HG03097 (cell line): ENCODE results near the gene SPEF2.
A peak's percentile ranks its signal among the peaks of the same experiment; 100 is the strongest.
"Not testable (repeated sequence)": the region's sequence is repeated elsewhere in the genome, so short reads cannot be mapped to it uniquely, and the experiment has no call there.

Source experiments
- ATAC-seq: cut with Tn5 transposase; IDR thresholded peaks from one replicate; pipeline ENCODE4 v1.9.1; 2021; ENCODE audit not compliant: unreplicated experiment, low FRiP score

SPEF2 gene

GRCh38 chr5:35852084-35852734 lies 234.5 kb downstream of the SPEF2 start:
- peak; percentile 56 for ATAC-seq

- ATAC-seq = no peak
Observed at GRCh38 chr5:35852773-35853172, 235.1 kb downstream of the SPEF2 start.

- no peak for ATAC-seq
Observed at GRCh38 chr5:35853631-35854030, 236.0 kb downstream of the SPEF2 start.

GRCh38 chr5:35854248-35854647 lies 236.6 kb downstream of the SPEF2 start:
- ATAC-seq = no peak

- no peak for ATAC-seq
Observed at GRCh38 chr5:35855187-35855586, 237.5 kb downstream of the SPEF2 start.

- not testable (repeated sequence) for ATAC-seq
Observed at GRCh38 chr5:35856186-35856764, 238.6 kb downstream of the SPEF2 start.

- no peak for ATAC-seq
Observed at GRCh38 chr5:35856765-35857351, 239.2 kb downstream of the SPEF2 start, which contains the start of gene IL7R. Gene IL7R (plus strand): TSS chr5:35856891. CDS start chr5:35856978, 87 bp downstream.

- ATAC-seq = no peak
Observed at GRCh38 chr5:35857606-35858205, 240.0 kb downstream of the SPEF2 start.

- ATAC-seq = no peak
Observed at GRCh38 chr5:35859101-35859661, 241.5 kb downstream of the SPEF2 start.

- no peak for ATAC-seq
Observed at GRCh38 chr5:35860686-35861085, 243.0 kb downstream of the SPEF2 start.

GRCh38 chr5:35861718-35862117 lies 244.1 kb downstream of the SPEF2 start:
- no peak for ATAC-seq

- no peak for ATAC-seq
Observed at GRCh38 chr5:35862126-35862525, 244.5 kb downstream of the SPEF2 start.

- ATAC-seq = no peak
Observed at GRCh38 chr5:35863159-35863558, 245.5 kb downstream of the SPEF2 start.
